ENCODE measurements around the gene STX11.

The STX11 gene

DNA sequence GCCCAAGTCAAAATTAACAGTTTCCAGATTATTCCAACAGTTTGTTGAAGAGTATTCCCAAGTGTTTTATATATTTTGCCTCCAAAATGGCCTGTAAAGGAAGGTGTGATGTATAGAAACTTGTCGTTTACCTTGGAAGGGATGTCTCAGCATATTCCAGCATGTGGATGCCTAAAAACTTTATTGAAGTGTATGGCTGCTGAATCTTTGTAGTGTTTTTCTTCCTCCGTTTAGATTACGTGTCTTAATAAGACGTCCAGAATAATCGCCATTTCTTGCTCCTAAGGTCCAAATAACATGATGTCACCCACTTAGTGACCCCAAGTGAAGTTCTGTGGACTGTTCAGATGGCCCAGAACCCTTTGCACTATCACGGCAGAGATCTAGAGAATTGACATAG, 37.0 kb upstream of the STX11 start:
- TF ChIP-seq, protein P1, sequence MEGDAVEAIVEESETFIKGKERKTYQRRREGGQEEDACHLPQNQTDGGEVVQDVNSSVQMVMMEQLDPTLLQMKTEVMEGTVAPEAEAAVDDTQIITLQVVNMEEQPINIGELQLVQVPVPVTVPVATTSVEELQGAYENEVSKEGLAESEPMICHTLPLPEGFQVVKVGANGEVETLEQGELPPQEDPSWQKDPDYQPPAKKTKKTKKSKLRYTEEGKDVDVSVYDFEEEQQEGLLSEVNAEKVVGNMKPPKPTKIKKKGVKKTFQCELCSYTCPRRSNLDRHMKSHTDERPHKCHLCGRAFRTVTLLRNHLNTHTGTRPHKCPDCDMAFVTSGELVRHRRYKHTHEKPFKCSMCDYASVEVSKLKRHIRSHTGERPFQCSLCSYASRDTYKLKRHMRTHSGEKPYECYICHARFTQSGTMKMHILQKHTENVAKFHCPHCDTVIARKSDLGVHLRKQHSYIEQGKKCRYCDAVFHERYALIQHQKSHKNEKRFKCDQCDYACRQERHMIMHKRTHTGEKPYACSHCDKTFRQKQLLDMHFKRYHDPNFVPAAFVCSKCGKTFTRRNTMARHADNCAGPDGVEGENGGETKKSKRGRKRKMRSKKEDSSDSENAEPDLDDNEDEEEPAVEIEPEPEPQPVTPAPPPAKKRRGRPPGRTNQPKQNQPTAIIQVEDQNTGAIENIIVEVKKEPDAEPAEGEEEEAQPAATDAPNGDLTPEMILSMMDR (IDR thresholded peaks at IDR 0.05; ENCODE audit: insufficient read depth, low read length, poor library complexity, severe bottlenecking) = no peak
- TF ChIP-seq EZH2phosphoT487 (conservative IDR thresholded peaks at IDR 0.05; ENCODE audit: low read length) = no peak
- Histone ChIP-seq H4K20me1 (ENCODE audit: low read depth, low read length) (no peaks in the 10 kb centered on the region), H2AFZ (ENCODE audit: low read depth, low read length, severe bottlenecking) (no peak overlapping the region)

DNA sequence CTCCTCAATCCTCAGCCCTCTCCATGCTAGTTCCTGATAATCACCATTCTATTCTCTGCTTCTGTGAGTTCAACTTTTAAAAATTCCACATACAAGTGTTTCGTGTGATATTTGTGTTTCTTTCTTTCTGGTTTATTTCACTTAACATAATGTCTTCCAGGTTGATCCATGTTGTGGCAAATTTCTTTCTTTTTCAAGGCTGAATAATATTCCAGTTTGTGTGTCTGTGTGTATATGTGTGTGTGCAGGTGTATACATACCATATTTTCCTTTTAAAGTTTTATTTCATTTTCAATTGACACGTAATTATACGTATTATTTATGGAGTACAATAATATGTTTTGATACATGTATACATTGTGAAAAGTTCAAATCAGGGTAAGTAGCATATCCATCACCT, 35.1 kb upstream of the STX11 start:
- Histone ChIP-seq H3F3A (ENCODE audit: insufficient read depth) (no peaks in the 10 kb centered on the region), H3K27me3 (ENCODE audit: low read length) (no peaks in the 10 kb centered on the region), H3K9me2 (replicated peaks; ENCODE audit: insufficient read depth, low read length) (no peaks in the 10 kb centered on the region), H3K4me2 (ENCODE audit: low read depth, low read length, poor library complexity, severe bottlenecking) (no peak overlapping the region), H3K27ac (ENCODE audit: low read depth, low read length) (no peak overlapping the region), H4K20me1 (ENCODE audit: low read depth, low read length) (no peaks in the 10 kb centered on the region), H3K4me3 (ENCODE audit: insufficient read depth, low read length, poor library complexity, severe bottlenecking) (no peak overlapping the region), H3K36me3 (ENCODE audit: low read length) (no peaks in the 10 kb centered on the region), H2AFZ (ENCODE audit: low read depth, low read length, severe bottlenecking) (no peak overlapping the region), H3K79me2 (ENCODE audit: insufficient read depth, low read length) (no peaks in the 10 kb centered on the region), H3K9ac (ENCODE audit: low read length) (no peak overlapping the region), H3K9me3 (ENCODE audit: insufficient read depth, low read length) (no peaks in the 10 kb centered on the region)
- TF ChIP-seq, protein P1 (IDR thresholded peaks at IDR 0.05; ENCODE audit: insufficient read depth, low read length, poor library complexity, severe bottlenecking) = no peak
- TF ChIP-seq EZH2phosphoT487 (conservative IDR thresholded peaks at IDR 0.05; ENCODE audit: low read length) = no peak

More for the DNA sequence above, 37.0 kb upstream of the STX11 start:
- Histone ChIP-seq H3F3A (ENCODE audit: insufficient read depth) (no peaks in the 10 kb centered on the region), H3K27me3 (ENCODE audit: low read length) (no peaks in the 10 kb centered on the region), H3K9ac (ENCODE audit: low read length) (no peak overlapping the region), H3K36me3 (ENCODE audit: low read length) (no peaks in the 10 kb centered on the region), H3K4me2 (ENCODE audit: low read depth, low read length, poor library complexity, severe bottlenecking) (no peak overlapping the region), H3K4me3 (ENCODE audit: insufficient read depth, low read length, poor library complexity, severe bottlenecking) (no peak overlapping the region), H3K27ac (ENCODE audit: low read depth, low read length) (no peak overlapping the region), H3K9me2 (replicated peaks; ENCODE audit: insufficient read depth, low read length) (no peaks in the 10 kb centered on the region), H3K9me3 (ENCODE audit: insufficient read depth, low read length) (no peaks in the 10 kb centered on the region), H3K79me2 (ENCODE audit: insufficient read depth, low read length) (no peaks in the 10 kb centered on the region)

DNA sequence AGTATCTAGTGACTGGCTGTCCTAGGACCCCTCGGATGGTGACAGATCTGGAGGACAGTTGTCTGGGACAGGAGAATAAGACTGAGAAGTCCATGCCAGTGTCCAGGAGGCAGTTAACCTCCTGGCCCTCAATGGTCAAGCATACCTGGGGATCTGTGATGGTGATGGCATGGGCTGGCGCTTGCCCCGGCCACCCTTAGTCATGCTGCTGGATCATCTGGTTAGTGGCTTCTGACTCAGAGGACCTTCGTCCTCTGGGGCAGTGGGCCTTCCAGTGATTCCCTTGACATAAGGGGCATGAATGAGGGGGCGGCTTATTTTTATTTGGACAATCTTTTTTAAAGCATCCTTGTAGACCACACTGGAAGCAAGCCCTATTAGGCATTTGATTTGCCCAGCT, 30.9 kb upstream of the STX11 start:
- Histone ChIP-seq H3K36me3 (ENCODE audit: low read length) (no peaks in the 10 kb centered on the region), H3K9ac (ENCODE audit: low read length) (no peak overlapping the region), H3K4me2 (ENCODE audit: low read depth, low read length, poor library complexity, severe bottlenecking) (no peak overlapping the region), H3K9me3 (ENCODE audit: insufficient read depth, low read length) (no peaks in the 10 kb centered on the region), H3K4me3 (ENCODE audit: insufficient read depth, low read length, poor library complexity, severe bottlenecking) (no peak overlapping the region), H3F3A (ENCODE audit: insufficient read depth) (no peaks in the 10 kb centered on the region), H3K9me2 (replicated peaks; ENCODE audit: insufficient read depth, low read length) (no peaks in the 10 kb centered on the region), H4K20me1 (ENCODE audit: low read depth, low read length) (no peaks in the 10 kb centered on the region), H3K27ac (ENCODE audit: low read depth, low read length) (no peak overlapping the region), H3K79me2 (ENCODE audit: insufficient read depth, low read length) (no peaks in the 10 kb centered on the region), H3K27me3 (ENCODE audit: low read length) (no peaks in the 10 kb centered on the region), H2AFZ (ENCODE audit: low read depth, low read length, severe bottlenecking) (no peak overlapping the region)
- TF ChIP-seq EZH2phosphoT487 (conservative IDR thresholded peaks at IDR 0.05; ENCODE audit: low read length) = no peak
- TF ChIP-seq, protein P1 (IDR thresholded peaks at IDR 0.05; ENCODE audit: insufficient read depth, low read length, poor library complexity, severe bottlenecking) = no peak

Measured in SU-DHL-6 (cell line).